CD4-positive, alpha-beta T cell treated with Interleukin-2 at 100 ng/mL for 4 hours (primary cell): ENCODE data around the gene MSANTD7.
"Not testable (repeated sequence)": the region's sequence is repeated elsewhere in the genome, so short reads cannot be mapped to it uniquely, and the experiment has no call there.

Source experiments
- DNase-seq: peaks from one replicate; pipeline ENCODE4 v3.0.0-alpha.2; 2020; ENCODE audit warnings: low spot score

The MSANTD7 gene

GRCh38 chr10:14837003-14837756, 926 bp upstream of the MSANTD7 start:
- DNase-seq: no peak

- DNase-seq: peak; percentile 2
Observed at GRCh38 chr10:14838582-14839304, 637 bp downstream of the MSANTD7 start.

- no peak for DNase-seq
Observed at GRCh38 chr10:14839305-14839695, 1.2 kb downstream of the MSANTD7 start.

- DNase-seq: no peak
Observed at GRCh38 chr10:14840178-14840577, 2.1 kb downstream of the MSANTD7 start.

DNA sequence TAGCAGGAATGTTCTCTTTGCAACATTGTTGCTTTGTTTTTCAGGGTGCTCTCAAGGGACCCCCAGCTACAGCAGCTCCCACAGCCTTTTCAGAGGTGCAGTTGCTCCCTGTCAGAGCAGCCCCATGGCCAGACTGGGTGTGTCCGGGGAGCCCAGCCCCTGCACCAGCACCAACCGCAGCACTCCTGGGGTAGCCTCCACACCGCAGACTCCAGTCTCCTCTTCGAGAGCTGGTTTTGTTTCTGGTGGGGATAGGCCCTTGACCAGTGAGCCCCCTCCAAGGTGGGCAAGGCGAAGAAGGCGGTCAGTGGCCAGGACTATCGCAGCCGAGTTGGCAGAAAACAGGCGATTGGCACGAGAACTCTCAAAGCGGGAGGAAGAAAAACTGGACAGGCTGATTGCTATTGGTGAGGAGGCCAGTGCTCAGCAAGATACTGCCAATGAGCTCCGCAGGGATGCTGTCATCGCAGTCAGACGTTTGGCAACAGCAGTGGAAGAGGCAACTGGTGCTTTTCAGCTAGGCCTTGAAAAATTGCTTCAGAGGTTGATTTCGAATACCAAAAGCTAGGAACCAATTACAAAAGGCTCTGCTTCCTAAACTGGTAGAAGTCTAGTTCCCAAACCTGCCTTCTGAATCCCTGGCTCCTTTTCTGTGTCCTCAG, 5.4 kb downstream of the MSANTD7 start:
- no peak for DNase-seq

- DNase-seq: no peak
Observed at GRCh38 chr10:14844948-14845347, 6.8 kb downstream of the MSANTD7 start.

DNA sequence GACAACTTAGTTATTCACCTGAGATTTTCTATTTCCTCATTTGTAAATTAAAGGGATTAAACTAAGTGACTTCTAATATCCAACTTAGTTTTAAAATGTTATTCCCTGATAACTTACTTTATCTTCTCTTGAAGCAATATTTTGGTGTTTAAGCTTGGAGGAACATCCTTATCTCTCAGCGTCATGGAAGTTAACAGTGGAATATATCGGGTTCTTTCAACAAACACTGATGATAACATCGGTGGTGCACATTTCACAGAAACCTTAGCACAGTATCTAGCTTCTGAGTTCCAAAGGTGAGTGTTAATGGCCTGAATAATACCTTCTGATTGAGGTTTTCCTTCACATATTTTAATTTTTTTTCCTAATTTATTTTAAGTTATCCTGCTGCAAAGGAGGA, 14.1 kb downstream of the MSANTD7 start:
- no peak for DNase-seq

DNA sequence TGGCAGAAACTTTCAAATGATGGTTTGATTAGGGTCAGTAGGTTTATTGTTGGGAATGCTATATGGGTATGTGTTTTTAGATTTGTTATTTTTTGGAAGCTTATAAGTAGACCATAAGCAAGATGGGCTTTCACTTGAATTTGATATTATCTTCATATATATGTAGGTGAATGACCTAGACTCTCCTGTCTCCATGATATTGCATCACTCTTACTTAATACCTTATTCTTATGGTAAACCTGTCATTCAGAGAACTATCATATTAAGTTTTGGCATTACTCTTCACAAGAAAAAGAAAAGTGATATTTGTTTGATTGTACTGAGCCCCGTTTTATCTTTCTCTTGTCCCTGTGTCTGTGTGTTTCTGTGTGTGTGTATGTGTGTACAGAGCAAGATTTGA, 17.3 kb downstream of the MSANTD7 start:
- no peak for DNase-seq

DNA sequence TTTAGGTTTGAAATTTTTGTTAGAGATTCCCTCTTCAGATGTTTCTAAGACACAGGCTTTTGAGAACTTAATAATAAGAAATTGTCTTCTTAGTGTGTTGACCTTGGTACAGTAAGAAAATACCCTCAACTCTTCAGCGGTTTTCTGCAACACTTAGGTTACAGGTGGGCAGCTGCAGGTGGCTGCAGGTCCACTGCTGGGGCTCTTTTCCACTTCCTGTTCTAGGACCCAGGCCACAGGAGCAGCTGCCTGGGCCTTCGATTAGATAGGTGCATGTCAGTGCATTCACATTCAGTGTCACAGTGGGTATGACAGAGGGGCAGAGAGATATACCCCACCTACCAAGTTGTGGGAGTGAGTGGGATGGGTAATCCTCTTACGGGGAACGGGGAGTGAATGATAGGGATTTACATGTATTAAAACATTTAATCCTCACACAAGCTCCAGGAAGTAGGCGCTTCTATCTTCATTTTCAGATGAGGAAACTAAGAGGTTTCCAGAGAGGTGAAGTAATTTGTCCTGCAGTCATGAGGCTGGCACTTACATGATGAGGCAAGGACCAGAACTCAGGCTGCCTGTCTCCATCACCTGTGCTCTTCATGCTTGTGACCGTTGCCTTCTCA, 20.3 kb downstream of the MSANTD7 start:
- no peak for DNase-seq

GRCh38 chr10:14859043-14859442, 20.9 kb downstream of the MSANTD7 start:
- DNase-seq: no peak

GRCh38 chr10:14859775-14860174, 21.7 kb downstream of the MSANTD7 start:
- DNase-seq: no peak

GRCh38 chr10:14860791-14861190, 22.7 kb downstream of the MSANTD7 start:
- DNase-seq: no peak

DNA sequence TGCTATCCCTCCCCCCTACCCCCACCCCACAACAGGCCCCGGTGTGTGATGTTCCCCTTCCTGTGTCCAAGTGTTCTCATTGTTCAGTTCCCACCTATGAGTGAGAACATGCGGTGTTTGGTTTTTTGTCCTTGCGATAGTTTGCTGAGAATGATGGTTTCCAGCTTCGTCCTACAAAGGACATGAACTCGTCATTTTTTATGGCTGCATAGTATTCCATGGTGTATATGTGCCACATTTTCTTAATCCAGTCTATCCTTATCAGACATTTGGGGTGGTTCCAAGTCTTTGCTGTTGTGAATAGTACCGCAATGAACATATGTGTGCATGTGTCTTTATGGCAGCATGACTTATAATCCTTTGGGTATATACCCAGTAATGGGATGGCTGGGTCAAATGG, 26.4 kb downstream of the MSANTD7 start:
- not testable (repeated sequence) for DNase-seq

DNA sequence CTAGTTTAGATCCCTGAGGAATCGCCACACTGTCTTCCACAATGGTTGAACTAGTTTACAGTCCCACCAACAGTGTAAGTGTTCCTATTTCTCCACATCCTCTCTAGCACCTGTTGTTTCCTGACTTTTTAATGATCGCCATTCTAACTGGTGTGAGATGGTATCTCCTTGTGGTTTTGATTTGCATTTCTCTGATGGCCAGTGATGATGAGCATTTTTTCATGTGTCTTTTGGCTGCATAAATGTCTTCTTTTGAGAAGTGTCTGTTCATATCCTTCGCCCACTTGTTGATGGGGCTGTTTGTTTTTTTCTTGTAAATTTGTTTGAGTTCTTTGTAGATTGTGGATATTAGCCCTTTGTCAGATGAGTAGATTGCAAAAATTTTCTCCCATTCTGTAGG, 26.8 kb downstream of the MSANTD7 start:
- DNase-seq: not testable (repeated sequence)

DNA sequence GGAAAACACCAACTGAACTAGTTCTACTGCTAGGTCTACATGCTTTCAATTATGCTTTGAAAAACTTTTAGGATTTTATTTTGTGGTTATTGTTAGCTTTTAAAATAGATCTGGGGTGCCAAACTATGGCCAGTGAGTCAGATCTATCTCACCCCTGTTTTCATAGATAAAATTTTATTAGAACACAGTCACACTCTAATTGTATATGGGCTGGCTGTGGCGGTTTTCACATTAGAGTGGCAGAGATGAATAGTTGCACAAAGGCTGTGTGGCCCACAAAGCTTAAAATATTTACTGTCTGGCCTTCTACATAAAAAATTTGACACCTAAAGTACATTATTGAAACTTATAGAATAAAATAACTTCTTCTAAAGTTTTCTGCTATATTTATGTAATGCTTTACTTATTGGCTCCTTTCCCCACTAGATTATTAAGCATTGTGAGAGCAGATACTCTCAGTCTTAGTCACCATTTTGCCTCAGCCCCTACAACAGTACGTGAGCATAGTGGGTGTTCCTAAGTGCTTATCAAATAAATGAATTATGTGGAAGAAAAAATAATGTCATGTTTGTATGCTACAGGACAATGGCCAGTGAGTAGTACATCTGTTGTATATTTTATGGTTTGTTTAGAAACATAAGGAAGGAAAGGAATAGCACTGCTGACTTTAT, 35.1 kb downstream of the MSANTD7 start:
- no peak for DNase-seq

DNA sequence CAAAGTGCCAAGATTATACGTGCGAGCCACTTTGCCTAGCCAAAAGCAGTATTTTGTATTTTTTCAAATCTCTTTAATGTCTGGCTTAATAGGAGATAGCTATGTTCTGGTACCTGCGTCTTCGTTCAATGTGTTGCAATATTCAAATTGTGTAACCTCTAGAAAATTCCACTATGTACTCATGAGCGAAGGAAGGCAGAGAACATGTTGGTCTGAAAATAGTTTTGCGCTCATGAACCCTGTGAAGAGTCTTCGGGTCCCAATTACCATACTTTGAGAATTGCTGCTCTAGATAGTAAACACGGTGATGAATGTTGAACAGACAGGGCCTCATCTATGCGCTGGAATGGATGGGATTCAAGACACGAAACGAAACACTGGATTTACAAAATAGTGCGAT, 37.8 kb downstream of the MSANTD7 start:
- DNase-seq: no peak

DNA sequence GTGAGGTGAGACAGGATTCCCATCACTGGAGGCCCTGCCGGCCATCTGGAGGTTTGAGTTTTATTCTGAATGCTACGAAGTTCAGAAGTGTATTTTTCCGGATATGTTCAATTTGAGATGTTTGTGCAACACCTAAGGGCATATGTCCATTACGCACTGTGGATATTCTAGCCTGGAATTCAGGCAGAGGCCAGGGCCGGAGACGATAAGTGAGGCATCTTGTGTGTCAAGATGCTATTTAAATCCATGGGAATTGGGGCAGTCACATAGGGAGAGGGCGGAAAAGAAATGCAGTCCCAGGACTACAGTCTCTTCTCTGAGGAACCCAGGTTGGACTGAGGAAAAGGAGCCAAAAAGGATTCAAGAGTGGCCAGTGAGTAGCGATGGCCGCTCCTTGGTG, 38.7 kb downstream of the MSANTD7 start:
- no peak for DNase-seq

DNA sequence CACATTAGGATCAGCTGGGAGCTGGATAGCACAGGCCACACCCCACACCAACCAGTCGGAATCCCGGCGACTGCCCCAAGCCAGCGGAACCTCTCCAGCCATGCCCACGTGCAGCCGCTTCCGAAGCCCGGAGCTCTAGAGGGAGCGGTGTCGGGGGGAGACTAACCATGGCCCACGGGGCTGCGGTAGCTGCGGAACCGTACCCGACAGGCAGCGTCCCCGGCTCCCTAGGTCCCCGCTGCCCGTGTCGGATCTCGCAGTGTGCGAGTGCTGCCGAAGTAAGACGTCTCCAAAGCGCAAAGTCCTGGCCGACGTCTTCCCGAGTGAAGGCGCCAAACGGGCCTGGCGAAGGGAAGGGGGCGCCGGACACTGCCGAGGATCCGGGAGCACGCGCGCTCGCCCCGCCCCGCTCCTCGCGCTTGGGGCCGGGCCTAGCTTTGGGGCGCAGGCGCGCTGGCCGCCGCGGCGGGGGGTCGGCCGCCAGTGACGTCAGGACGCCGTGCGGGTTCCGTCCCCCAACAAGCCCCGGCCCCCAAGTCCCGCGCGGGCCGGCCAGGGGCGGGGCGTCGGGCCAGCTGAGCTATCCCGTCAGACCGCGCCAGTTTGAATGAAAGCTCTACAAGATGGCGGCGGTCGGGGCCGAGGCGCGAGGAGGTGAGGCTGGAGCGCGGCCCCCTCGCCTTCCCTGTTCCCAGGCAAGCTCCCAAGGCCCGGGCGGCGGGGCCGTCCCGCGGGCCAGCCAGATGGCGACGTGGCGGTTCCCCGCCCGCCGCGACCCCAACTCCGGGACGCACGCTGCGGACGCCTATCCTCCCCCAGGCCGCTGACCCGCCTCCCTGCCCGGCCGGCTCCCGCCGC, 40.4 kb downstream of the MSANTD7 start, which contains the start of gene SUV39H2:
Gene SUV39H2, plus strand, starts transcription at position 601 of the 858 bp plus-strand sequence. Its CDS starts 23 bp downstream, at position 624.
- peak; percentile 94 for DNase-seq

GRCh38 chr10:14879124-14879927, 41.2 kb downstream of the MSANTD7 start:
- DNase-seq: no peak

- no peak for DNase-seq
Observed at GRCh38 chr10:14879928-14880193, 41.8 kb downstream of the MSANTD7 start.
